K562 (cell line): ENCODE results near the gene SLC38A1. TPM values are rescaled to one million over a fixed set of nuclear protein-coding genes. Genes with fewer than 3 reads are reported as not detected.

ENCODE experiments used
- ATAC-seq: fragments of 200-7000 bp; cut with Tn5 transposase; 3 replicates; pipeline ENCODE4 v1.9.1; 2020; ENCODE audit warnings: moderate library complexity
- BruUV-seq: library from RNA; stranded (reverse); fragments of 400-500 nt; replicated peaks from 2 replicates; lab custom pipeline; 2021; lab: Mats Ljungman, UMichigan
- CTCF ChIA-PET: fragments of 300-600 bp; formaldehyde crosslinking; extraction: SDS; loops from one replicate; lab custom pipeline; 2021; ENCODE audit warnings: low intra/inter-chr PET ratio; lab: Yijun Ruan, JAX
- POLR2A ChIA-PET: fragments of 300-600, 350-650 bp; sonication (Branson Sonifier 250); formaldehyde crosslinking; extraction: SDS; loops from one replicate; lab custom pipeline; 2021; ENCODE audit warnings: antibody characterized with exemption, inconsistent platforms; lab: Yijun Ruan, JAX
- DNase-seq, 4 experiments: peaks; one replicate each; pipeline versions ENCODE4 v3.0.0 to v3.0.0-alpha.2; 2011 to 2018; ENCODE audit warnings: low spot score in 3 of 4, mixed read lengths in 3 of 4; ENCODE audit errors: extremely low read depth in 1 of 4
- FAIRE-seq: peaks from 2 replicates; lab custom pipeline; 2011; peaks lifted over from hg19 to GRCh38; lab: Jason Lieb, UNC
- H2AFZ ChIP-seq: 2 replicates; pipeline ENCODE4 v1.6.0; 2011; ENCODE audit warnings: low read depth, low read length, control low read depth, inconsistent platforms
- H3K27ac ChIP-seq: fragments of 200-600 bp; 3 replicates; pipeline ENCODE4 v1.8.0; 2011; ENCODE audit warnings: low read depth, mild to moderate bottlenecking, control low read depth, inconsistent platforms, low read length, moderate library complexity, mixed read lengths; ENCODE audit errors: extremely low read depth
- H3K27me3 ChIP-seq, 2 experiments: fragments of 300-600 bp in 1 of 2; 2 replicates in 1 of 2; 3 replicates in 1 of 2; pipeline versions ENCODE4 v1.6.0 to v1.8.0; 2011; ENCODE audit warnings: inconsistent platforms in 2 of 2, low read length in 2 of 2, mild to moderate bottlenecking in 1 of 2, mixed read lengths in 1 of 2, moderate library complexity in 1 of 2; ENCODE audit not compliant: control insufficient read depth in 2 of 2, insufficient read depth in 2 of 2
- H3K36me3 ChIP-seq: fragments of 300-600 bp; 3 replicates; pipeline ENCODE4 v1.8.0; 2011; ENCODE audit warnings: mild to moderate bottlenecking, low read length, inconsistent platforms; ENCODE audit not compliant: control insufficient read depth, insufficient read depth
- H3K4me1 ChIP-seq, 2 experiments: fragments of 200-600 bp in 1 of 2; replicated peaks in 1 of 2; 2 replicates in 1 of 2; 3 replicates in 1 of 2; pipeline versions ENCODE4 v1.5.1 to v1.8.0; 2011; ENCODE audit warnings: inconsistent platforms in 2 of 2, low read length in 2 of 2, mild to moderate bottlenecking in 1 of 2, mixed read lengths in 1 of 2, moderate library complexity in 1 of 2; ENCODE audit not compliant: control insufficient read depth in 2 of 2, insufficient read depth in 2 of 2
- H3K4me2 ChIP-seq: 2 replicates; pipeline ENCODE4 v1.6.1; 2011; ENCODE audit warnings: low read length, control low read depth, inconsistent platforms, mixed read lengths; ENCODE audit not compliant: insufficient read depth
- H3K4me3 ChIP-seq: fragments of 200-600 bp; sonication (generic), shearing (Covaris generic); 2 replicates; pipeline ENCODE4 v1.5.1; 2016; ENCODE audit warnings: control low read depth, inconsistent platforms
- H3K79me2 ChIP-seq: fragments of 200-600 bp; 3 replicates; pipeline ENCODE4 v1.8.0; 2011; ENCODE audit warnings: low read length, inconsistent platforms; ENCODE audit not compliant: control insufficient read depth, insufficient read depth
- H3K9ac ChIP-seq, 2 experiments: 2 replicates each; pipeline versions ENCODE4 v1.6.0 to v1.6.1; 2011; ENCODE audit warnings: low read depth in 2 of 2, low read length in 2 of 2, control low read depth in 1 of 2, inconsistent platforms in 1 of 2, mild to moderate bottlenecking in 1 of 2, mixed read lengths in 1 of 2; ENCODE audit not compliant: insufficient read depth in 1 of 2
- H3K9me1 ChIP-seq: one replicate; pipeline ENCODE4 v1.6.0; 2011; ENCODE audit warnings: inconsistent platforms, mild to moderate bottlenecking, low read length, moderate library complexity; ENCODE audit not compliant: control insufficient read depth, insufficient read depth
- H3K9me3 ChIP-seq: replicated peaks from 2 replicates; pipeline ENCODE4 v1.5.1; 2011; ENCODE audit warnings: low read depth, low read length, inconsistent platforms; ENCODE audit not compliant: control insufficient read depth, insufficient read depth
- H4K20me1 ChIP-seq: replicated peaks from 2 replicates; pipeline ENCODE4 v1.6.1; 2011; ENCODE audit warnings: low read length, inconsistent platforms, mixed read lengths; ENCODE audit not compliant: control insufficient read depth, insufficient read depth
- GMEB1 ChIP-seq: fragments of 250-450 bp; sonication (Bioruptor Pico); IDR thresholded peaks from 2 replicates; pipeline ENCODE4 v1.4.0; 2020; ENCODE audit warnings: mild to moderate bottlenecking
- NUFIP1 ChIP-seq: fragments of 450-650 bp; IDR thresholded peaks from 2 replicates; pipeline ENCODE4 v1.6.1; 2018; ENCODE audit not compliant: partially characterized antibody
- STAT5A ChIP-seq: IDR thresholded peaks from 2 replicates; pipeline ENCODE4 v1.6.1; 2012; ENCODE audit warnings: low read length, inconsistent platforms, borderline replicate concordance
- ZNF316 ChIP-seq: fragments of 450-650 bp; IDR thresholded peaks from 2 replicates; pipeline ENCODE4 v1.6.1; 2016
- ZNF561 ChIP-seq: fragments of 450-650 bp; formaldehyde crosslinking; conservative IDR thresholded peaks from 2 replicates; pipeline ENCODE4 v1.4.0; 2020; ENCODE audit warnings: mild to moderate bottlenecking, moderate library complexity
- ZNF764 ChIP-seq: fragments of 250-450 bp; sonication (Bioruptor Pico); IDR thresholded peaks from 2 replicates; pipeline ENCODE4 v1.4.0; 2020; ENCODE audit warnings: low read depth, mild to moderate bottlenecking, moderate library complexity
- WGBS: fragments of 100-300 bp; shearing (Covaris generic); methylation state at CpG from one replicate; pipeline ENCODE4 v1.1.6; 2016; ENCODE audit warnings: low coverage, mixed read lengths; ENCODE audit not compliant: insufficient coverage; ENCODE audit errors: missing lambda C conversion rate; 5-methylcytosine and 5-hydroxymethylcytosine counted together
- in situ Hi-C: fragments of 300-500 bp; cut with MboI; formaldehyde crosslinking; loops from 4 replicates; pipeline ENCODE4 v1.15.0; 2018; ENCODE audit warnings: inconsistent platforms, mixed read lengths
- intact Hi-C: fragments of 100-400 bp; cut with micrococcal nuclease; formaldehyde crosslinking; loops from 2 replicates; pipeline ENCODE4 v1.14.2; 2022
- polyA plus RNA-seq, 8 experiments: library from polyadenylated mRNA; depleted of rRNA in 4 of 8; stranded (reverse) in 5 of 8; unstranded in 3 of 8; fragments of >200 nt; fragmentation: Nextera tagmentation in 2 of 8; fragmentation: Illumina TruSeq in 1 of 8; extraction: Ambion mirVana in 2 of 8; extraction: Trizol in 1 of 8; gene quantifications; 2 replicates each; pipeline versions ENCODE4 v1.2.1 to v1.2.3, GENCODE V29; 2011 to 2014; ENCODE audit warnings: inconsistent platforms in 1 of 8, missing spikeins in 1 of 8
- total RNA-seq, 7 experiments: library from RNA; depleted of rRNA in 6 of 7; stranded (reverse); fragments of >200 nt in 6 of 7; fragmentation: Illumina TruSeq in 2 of 7; extraction: Trizol in 2 of 7; gene quantifications; 2 replicates each; pipeline versions ENCODE4 v1.2.1 to v1.2.3, GENCODE V29; 2011 to 2021; ENCODE audit warnings: low replicate concordance in 1 of 7
- TF ChIP-seq, protein P1 (sequence below): fragments of 450-650 bp; IDR thresholded peaks from 2 replicates; pipeline ENCODE4 v1.6.1; 2017; ENCODE audit warnings: mild to moderate bottlenecking, moderate library complexity

The SLC38A1 gene
- total and polyA plus RNA-seq, 9 of the 15 experiments (the other 6 are each of a cell fraction or from before 2014, with no cell fraction given), result 51.9 to 112 (median 75.0) TPM

DNA sequence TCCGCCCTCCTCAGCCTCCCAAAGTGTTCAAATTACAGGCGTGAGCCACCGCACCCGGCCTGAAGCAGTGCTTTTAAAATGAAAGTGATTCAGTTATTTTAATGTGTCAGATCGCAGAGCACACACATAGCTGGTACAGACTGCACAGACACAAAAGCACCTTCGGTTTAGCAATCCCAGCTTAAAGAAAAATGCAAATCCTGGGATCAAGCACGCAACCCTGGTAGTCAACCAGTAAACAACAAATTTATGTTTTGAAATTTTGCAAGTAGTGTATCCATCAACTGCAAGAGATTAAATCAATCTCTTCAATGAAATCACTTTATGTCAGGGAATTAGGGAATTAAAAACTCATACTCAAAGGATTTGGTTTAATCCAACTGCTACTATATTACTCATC is 28.4 kb downstream of the SLC38A1 start:
- CTCF ChIA-PET, result no interaction called here
- 100% methylated on average over 7 of the region's 7 CpGs for WGBS
- H3K79me2 ChIP-seq, result peaks cover 79% of the 10 kb centered on the region
- FAIRE-seq (no peak), DNase-seq (no peak), ATAC-seq (no peak)
- H2AFZ ChIP-seq, result no peak overlapping the region
- no peaks in the 10 kb centered on the region for H3K27me3 ChIP-seq
- no peak overlapping the region for H3K4me3 ChIP-seq
- H3K9me1 ChIP-seq, result no peaks in the 10 kb centered on the region
- in situ Hi-C loops, result no loop called here
- TF ChIP-seq, protein P1, sequence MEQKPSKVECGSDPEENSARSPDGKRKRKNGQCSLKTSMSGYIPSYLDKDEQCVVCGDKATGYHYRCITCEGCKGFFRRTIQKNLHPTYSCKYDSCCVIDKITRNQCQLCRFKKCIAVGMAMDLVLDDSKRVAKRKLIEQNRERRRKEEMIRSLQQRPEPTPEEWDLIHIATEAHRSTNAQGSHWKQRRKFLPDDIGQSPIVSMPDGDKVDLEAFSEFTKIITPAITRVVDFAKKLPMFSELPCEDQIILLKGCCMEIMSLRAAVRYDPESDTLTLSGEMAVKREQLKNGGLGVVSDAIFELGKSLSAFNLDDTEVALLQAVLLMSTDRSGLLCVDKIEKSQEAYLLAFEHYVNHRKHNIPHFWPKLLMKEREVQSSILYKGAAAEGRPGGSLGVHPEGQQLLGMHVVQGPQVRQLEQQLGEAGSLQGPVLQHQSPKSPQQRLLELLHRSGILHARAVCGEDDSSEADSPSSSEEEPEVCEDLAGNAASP, result no peak
- TF ChIP-seq STAT5A (no peak), NUFIP1 (no peak), ZNF316 (no peak), ZNF561 (CRISPR knock-in tag) (no peak), GMEB1 (no peak), ZNF764 (CRISPR knock-in tag) (no peak)
- no peak overlapping the region for H3K9ac ChIP-seq
- peaks cover 86% of the 10 kb centered on the region for H3K36me3 ChIP-seq
- no peaks in the 10 kb centered on the region for H3K4me1 ChIP-seq
- no peak overlapping the region for H3K27ac ChIP-seq
- intact Hi-C loops, result no loop called here
- no peaks in the 10 kb centered on the region for H3K9me3 ChIP-seq
- H4K20me1 ChIP-seq, result no peaks in the 10 kb centered on the region
- POLR2A ChIA-PET, result no interaction called here
- H3K4me2 ChIP-seq, result no peak overlapping the region
- BruUV-seq, result no TSS peak
